GM23248 (cell line): Measurements from ENCODE around the gene ALDH4A1. TPM values are rescaled to one million over a fixed set of nuclear protein-coding genes. Genes with fewer than 3 reads are reported as not detected.
A peak's percentile ranks its signal among the peaks of the same experiment; 100 is the strongest.

Experiments used
- DNase-seq: peaks from one replicate; pipeline ENCODE4 v3.0.0-alpha.2; 2015
- H2AFZ ChIP-seq: fragments of 200-600 bp; sonication (generic); 2 replicates; pipeline ENCODE4 v1.6.1; 2016; ENCODE audit warnings: antibody characterized with exemption
- H3F3A ChIP-seq: fragments of 200-600 bp; sonication (generic); 2 replicates; pipeline ENCODE4 v1.6.1; 2016; ENCODE audit warnings: mild to moderate bottlenecking, antibody characterized with exemption, mixed run types; ENCODE audit not compliant: insufficient read depth
- H3K27ac ChIP-seq: fragments of 200-600 bp; sonication (generic); 2 replicates; pipeline ENCODE4 v1.5.1; 2016; ENCODE audit warnings: mild to moderate bottlenecking
- H3K27me3 ChIP-seq: fragments of 200-600 bp; sonication (generic); replicated peaks from 2 replicates; pipeline ENCODE4 v1.6.1; 2016; ENCODE audit warnings: mild to moderate bottlenecking; ENCODE audit not compliant: insufficient read depth
- H3K36me3 ChIP-seq: fragments of 200-600 bp; sonication (generic); 2 replicates; pipeline ENCODE4 v1.6.1; 2016; ENCODE audit warnings: low read depth, mild to moderate bottlenecking
- H3K4me1 ChIP-seq: fragments of 200-600 bp; sonication (generic); 2 replicates; pipeline ENCODE4 v1.6.1; 2016; ENCODE audit warnings: mild to moderate bottlenecking; ENCODE audit not compliant: insufficient read depth
- H3K4me2 ChIP-seq: fragments of 200-600 bp; sonication (generic); one replicate; pipeline ENCODE4 v1.6.1; 2016; ENCODE audit warnings: mild to moderate bottlenecking; ENCODE audit not compliant: unreplicated experiment
- H3K4me3 ChIP-seq: fragments of 200-600 bp; sonication (generic); 2 replicates; pipeline ENCODE4 v1.5.1; 2016; ENCODE audit warnings: mild to moderate bottlenecking
- H3K79me2 ChIP-seq: fragments of 200-600 bp; sonication (generic); 2 replicates; pipeline ENCODE4 v1.6.1; 2016; ENCODE audit warnings: mild to moderate bottlenecking; ENCODE audit not compliant: insufficient read depth
- H3K9ac ChIP-seq: fragments of 200-600 bp; sonication (generic); 2 replicates; pipeline ENCODE4 v1.6.1; 2016; ENCODE audit warnings: mild to moderate bottlenecking
- H3K9me2 ChIP-seq: fragments of 200-600 bp; sonication (generic); 2 replicates; pipeline ENCODE4 v1.6.1; 2016; ENCODE audit warnings: mixed run types, mild to moderate bottlenecking, moderate library complexity; ENCODE audit not compliant: insufficient read depth
- H3K9me3 ChIP-seq: fragments of 200-600 bp; sonication (generic); one replicate; pipeline ENCODE4 v1.6.1; 2017; ENCODE audit warnings: low read depth
- H4K20me1 ChIP-seq: fragments of 200-600 bp; sonication (generic); 2 replicates; pipeline ENCODE4 v1.6.0; 2016; ENCODE audit not compliant: insufficient read depth
- EZH2 ChIP-seq: fragments of 200-600 bp; sonication (generic); IDR thresholded peaks from 2 replicates; pipeline ENCODE4 v1.6.1; 2018; ENCODE audit warnings: antibody characterized with exemption, mild to moderate bottlenecking; ENCODE audit not compliant: insufficient read depth, poor library complexity, severe bottlenecking
- EZH2phosphoT487 ChIP-seq: fragments of 200-600 bp; sonication (generic); IDR thresholded peaks from 2 replicates; pipeline ENCODE4 v1.6.1; 2018; ENCODE audit warnings: antibody characterized with exemption, moderate library complexity, mild to moderate bottlenecking, low read depth; ENCODE audit not compliant: insufficient read depth
- WGBS, 2 experiments: methylation state at CpG; one replicate each; pipeline ENCODE4 v1.1.6; 2015 to 2017; ENCODE audit warnings: low lambda C conversion rate in 2 of 2, low coverage in 1 of 2; ENCODE audit errors: missing lambda C conversion rate in 2 of 2; 5-methylcytosine and 5-hydroxymethylcytosine counted together
- in situ Hi-C: fragments of 300-500 bp; cut with MboI; formaldehyde crosslinking; loops from 2 replicates; pipeline ENCODE4 v1.15.0; 2020
- polyA plus RNA-seq: library from polyadenylated mRNA; unstranded; fragments of >200 nt; fragmentation: Nextera tagmentation; extraction: Ambion mirVana; gene quantifications from 2 replicates; pipeline ENCODE4 v1.2.1, GENCODE V29; 2016
- total RNA-seq: library from RNA; depleted of rRNA; stranded (reverse); fragments of >200 nt; shearing (Covaris generic); gene quantifications from 2 replicates; pipeline ENCODE4 v1.2.3, GENCODE V29; 2014

ALDH4A1 gene
- total and polyA plus RNA-seq, 2 experiments from 2014 or later: 10.9 to 13.3 TPM

DNA sequence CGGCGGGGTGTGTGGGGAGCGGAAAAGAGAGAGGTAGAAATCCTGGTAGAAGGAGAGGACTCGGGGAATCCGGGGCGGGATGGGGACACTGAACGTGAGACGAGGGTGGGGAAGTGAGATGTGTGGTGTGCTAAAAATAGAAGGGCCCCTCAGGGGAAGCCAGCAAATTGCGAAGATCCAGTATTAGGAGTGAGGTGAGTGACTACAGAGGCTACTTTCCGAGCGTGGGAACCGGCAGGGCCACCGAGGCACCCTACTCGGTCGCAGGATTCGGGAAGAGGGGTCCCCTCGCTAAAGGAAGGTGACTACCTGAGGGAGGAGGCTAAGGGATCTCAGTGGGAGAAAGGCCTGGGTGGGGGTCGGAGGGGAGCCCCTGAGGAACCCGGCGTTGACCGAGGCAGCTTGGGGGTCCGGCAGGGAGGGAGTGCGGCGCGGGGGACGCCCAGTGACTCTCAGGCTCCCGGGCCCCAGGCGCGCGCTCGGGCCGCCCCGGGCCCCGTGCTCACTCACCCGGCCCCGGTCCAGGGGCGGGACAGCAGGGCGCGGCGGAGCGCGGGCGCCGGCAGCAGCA is 318 bp downstream of the ALDH4A1 start:
- peak overlapping the region; percentile 83 for H3K27ac ChIP-seq
- no peaks in the 10 kb centered on the region for H3K27me3 ChIP-seq
- no peaks in the 10 kb centered on the region for H3K9me2 ChIP-seq
- no peaks in the 10 kb centered on the region for H3K36me3 ChIP-seq
- DNase-seq: peak; percentile 68
- H3K4me3 ChIP-seq: peak overlapping the region; percentile 86
- H4K20me1 ChIP-seq: no peaks in the 10 kb centered on the region
- in situ Hi-C loops: loop anchor here (10.0 kb wide), 1 partner anchor 173 kb away; no protein-coding TSS in a partner anchor
- TF ChIP-seq EZH2phosphoT487 (no peak), EZH2 (no peak)
- H3F3A ChIP-seq: peaks cover 15% of the 10 kb centered on the region
- H3K4me1 ChIP-seq: peaks cover 10% of the 10 kb centered on the region
- H3K9me3 ChIP-seq: no peaks in the 10 kb centered on the region
- 1 to 3% methylated on average over 24 to 34 of the region's 44 CpGs for WGBS, 2 experiments
- peak overlapping the region; percentile 79 for H3K4me2 ChIP-seq
- H2AFZ ChIP-seq: peak overlapping the region; percentile 91
- no peaks in the 10 kb centered on the region for H3K79me2 ChIP-seq
- H3K9ac ChIP-seq: peak overlapping the region; percentile 91

DNA sequence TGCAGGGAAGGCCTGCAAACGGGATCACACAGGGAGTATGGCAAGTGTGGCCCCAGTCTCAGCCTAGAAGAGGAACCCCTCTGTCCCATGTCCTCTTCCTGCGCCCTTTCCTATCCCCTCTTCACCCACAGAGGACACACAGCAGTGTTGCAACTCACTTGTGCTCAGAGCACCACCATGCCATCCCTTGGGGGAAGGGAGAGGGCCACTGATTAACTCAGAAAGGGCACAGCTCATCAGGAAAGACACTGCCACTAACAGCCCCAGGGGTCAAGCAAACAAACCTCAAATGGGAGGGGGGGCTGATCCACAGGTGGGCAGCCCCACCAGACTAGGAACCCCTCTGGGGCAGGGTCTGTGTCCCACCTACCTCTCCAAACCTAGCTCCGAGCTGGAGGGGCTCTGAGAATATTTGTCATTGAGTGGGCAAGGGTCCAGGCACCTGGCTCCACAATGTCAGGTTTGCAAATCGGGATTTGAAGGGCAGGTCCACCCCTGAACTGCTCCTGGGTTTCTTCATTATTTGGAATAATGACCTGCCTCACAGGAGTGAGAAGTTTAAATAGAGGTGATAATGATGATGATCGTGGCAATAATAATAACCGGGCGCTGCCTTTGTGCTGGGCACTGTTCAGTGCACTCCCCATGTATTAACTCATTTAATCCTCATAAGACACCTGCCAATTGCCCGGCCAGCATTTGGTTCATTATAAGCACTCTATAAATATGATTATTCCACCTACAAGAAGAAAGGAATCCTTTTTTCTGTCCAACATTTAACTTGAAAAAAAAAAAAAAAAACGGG is 1.0 kb downstream of the ALDH4A1 start:
- Histone ChIP-seq H3K27ac (no peak overlapping the region), H3K9me2 (no peaks in the 10 kb centered on the region), H3K36me3 (no peaks in the 10 kb centered on the region), H3K4me1 (peaks cover 10% of the 10 kb centered on the region), H3K27me3 (no peaks in the 10 kb centered on the region), H3K4me2 (peak overlapping the region; percentile 79), H3K9me3 (no peaks in the 10 kb centered on the region), H3K4me3 (peak overlapping the region; percentile 86), H4K20me1 (no peaks in the 10 kb centered on the region), H3F3A (peaks cover 15% of the 10 kb centered on the region), H3K9ac (peak overlapping the region; percentile 91), H2AFZ (peak overlapping the region; percentile 91), H3K79me2 (no peaks in the 10 kb centered on the region)
- no peak for DNase-seq
- TF ChIP-seq EZH2phosphoT487 (no peak), EZH2 (no peak)
- WGBS, 2 experiments: 41 to 48% methylated on average over 9 of the region's 9 CpGs
- in situ Hi-C loops: loop anchor here (10.0 kb wide), 1 partner anchor 173 kb away; no protein-coding TSS in a partner anchor

DNA sequence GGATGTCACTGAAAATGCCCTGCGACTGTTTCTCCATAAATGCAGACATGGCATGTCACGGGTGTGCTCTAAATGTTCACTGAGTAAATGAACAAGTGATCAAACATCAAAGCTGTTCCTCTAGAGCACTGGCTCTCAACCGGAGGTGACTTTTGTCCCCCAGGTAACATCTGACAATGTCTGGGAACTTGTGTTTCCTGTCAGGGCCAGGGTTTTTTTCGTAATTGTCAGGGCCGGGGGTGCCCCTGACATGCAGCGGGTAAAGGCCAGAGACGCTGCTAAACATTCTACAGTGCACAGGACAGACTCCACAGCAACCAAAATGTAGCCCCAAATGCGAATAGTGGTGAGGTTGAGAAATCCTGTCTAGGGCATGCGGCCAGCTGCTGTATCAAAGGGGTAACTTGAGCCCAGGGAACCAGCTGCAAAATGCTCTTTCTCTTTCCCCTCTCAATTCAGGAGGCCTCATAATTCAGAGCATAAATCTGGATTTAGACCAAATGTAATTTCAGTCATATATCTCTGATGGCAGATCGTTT is 2.0 kb downstream of the ALDH4A1 start:
- H3K27ac ChIP-seq: no peak overlapping the region
- in situ Hi-C loops: loop anchor here (10.0 kb wide), 1 partner anchor 174 kb away; no protein-coding TSS in a partner anchor
- no peak overlapping the region for H2AFZ ChIP-seq
- no peak overlapping the region for H3K4me3 ChIP-seq
- TF ChIP-seq EZH2phosphoT487 (no peak), EZH2 (no peak)
- no peaks in the 10 kb centered on the region for H3K9me3 ChIP-seq
- peaks cover 15% of the 10 kb centered on the region for H3F3A ChIP-seq
- no peaks in the 10 kb centered on the region for H3K79me2 ChIP-seq
- DNase-seq: no peak
- no peak overlapping the region for H3K4me2 ChIP-seq
- no peaks in the 10 kb centered on the region for H4K20me1 ChIP-seq
- no peaks in the 10 kb centered on the region for H3K9me2 ChIP-seq
- no peak overlapping the region for H3K9ac ChIP-seq
- H3K27me3 ChIP-seq: no peaks in the 10 kb centered on the region
- WGBS, 2 experiments: 89 to 90% methylated on average over 10 of the region's 10 CpGs
- no peaks in the 10 kb centered on the region for H3K36me3 ChIP-seq
- peaks cover 10% of the 10 kb centered on the region for H3K4me1 ChIP-seq

DNA sequence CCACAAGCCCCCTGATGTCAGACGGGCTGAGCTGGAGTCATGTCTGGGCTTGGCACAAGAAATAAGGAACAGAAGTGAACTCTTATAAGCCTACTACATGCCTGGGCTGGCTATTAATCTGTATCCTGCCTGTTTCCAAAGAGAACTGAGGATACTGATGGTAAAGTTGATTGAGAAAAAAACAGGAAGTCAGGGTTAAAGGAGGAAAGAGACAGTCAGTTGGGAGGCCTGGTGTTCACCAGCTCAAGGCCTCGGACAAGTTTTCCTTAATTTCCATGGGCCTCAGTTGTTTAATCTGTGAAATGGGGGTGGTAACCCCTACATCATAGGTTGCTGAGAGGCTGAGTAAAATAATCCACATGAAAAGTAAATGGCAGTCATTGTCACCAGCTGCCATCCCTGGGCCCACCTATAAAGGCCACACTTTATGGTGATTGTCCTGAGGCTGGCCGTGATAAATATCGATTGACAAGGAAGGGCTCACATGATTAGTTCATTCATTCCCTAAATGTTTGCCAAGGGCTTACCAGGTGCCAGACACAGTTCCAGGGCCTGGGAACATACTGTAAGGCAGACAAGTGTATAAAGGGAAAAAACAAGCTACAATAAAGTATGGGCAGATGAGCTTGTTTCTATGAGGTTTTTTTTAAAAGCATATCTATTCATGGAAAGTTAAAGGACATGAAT is 2.8 kb downstream of the ALDH4A1 start:
- Histone ChIP-seq H3K79me2 (no peaks in the 10 kb centered on the region), H4K20me1 (no peaks in the 10 kb centered on the region)

More for the DNA sequence above, 2.8 kb downstream of the ALDH4A1 start:
- TF ChIP-seq EZH2: no peak
- Histone ChIP-seq H3K4me2 (no peak overlapping the region), H2AFZ (no peak overlapping the region), H3K4me1 (peaks cover 10% of the 10 kb centered on the region), H3K9ac (no peak overlapping the region), H3K9me3 (no peaks in the 10 kb centered on the region), H3K4me3 (no peak overlapping the region), H3K9me2 (no peaks in the 10 kb centered on the region), H3K27me3 (no peaks in the 10 kb centered on the region), H3K36me3 (no peaks in the 10 kb centered on the region), H3K27ac (no peak overlapping the region), H3F3A (peaks cover 15% of the 10 kb centered on the region)
- no peak for DNase-seq
- in situ Hi-C loops: loop anchor here (10.0 kb wide), 1 partner anchor 175 kb away; no protein-coding TSS in a partner anchor
- WGBS, 2 experiments: 77 to 81% methylated on average over 4 of the region's 4 CpGs
